HepG2 (cell line): ENCODE data around the gene GSK3A. TPM values are rescaled to one million over a fixed set of nuclear protein-coding genes. Genes with fewer than 3 reads are reported as not detected.
A peak's percentile ranks its signal among the peaks of the same experiment; 100 is the strongest.

Experiments
- AHR ChIP-seq: IDR thresholded peaks from 2 replicates; pipeline ENCODE4 v1.6.1; 2018; ENCODE audit warnings: missing genetic modification reagents, missing compliant biosample characterization
- BCL3 ChIP-seq: sonication (generic); formaldehyde crosslinking; IDR thresholded peaks from 2 replicates; pipeline ENCODE4 v1.5.1; 2020; ENCODE audit warnings: mild to moderate bottlenecking, missing genetic modification reagents, moderate library complexity
- CEBPZ ChIP-seq: IDR thresholded peaks from 2 replicates; pipeline ENCODE4 v1.6.1; 2012; ENCODE audit warnings: low read length, improper control_type of control experiment
- FOXM1 ChIP-seq: sonication (generic); formaldehyde crosslinking; IDR thresholded peaks from 2 replicates; pipeline ENCODE4 v1.5.0; 2020; ENCODE audit warnings: missing genetic modification reagents
- LCORL ChIP-seq, 2 experiments: fragments of 450-650 bp in 1 of 2; sonication (generic) in 1 of 2; formaldehyde crosslinking in 1 of 2; IDR thresholded peaks; 2 replicates each; pipeline versions ENCODE4 v1.5.0 to v1.6.1; 2017 to 2020; ENCODE audit warnings: antibody characterized with exemption in 1 of 2, missing genetic modification reagents in 1 of 2
- PCBP1 ChIP-seq: fragments of 200-400 bp; formaldehyde crosslinking; IDR thresholded peaks from 2 replicates; pipeline ENCODE4 v1.6.1; 2017; ENCODE audit warnings: mild to moderate bottlenecking, low read depth, low read length, borderline replicate concordance
- POGK ChIP-seq: sonication (generic); formaldehyde crosslinking; conservative IDR thresholded peaks from 2 replicates; pipeline ENCODE4 v1.8.0; 2022; ENCODE audit warnings: mild to moderate bottlenecking, moderate library complexity, missing genetic modification reagents
- RARA ChIP-seq: IDR thresholded peaks from 2 replicates; pipeline ENCODE4 v1.6.1; 2016; ENCODE audit warnings: missing genetic modification reagents, missing compliant biosample characterization
- UBTF ChIP-seq: sonication (generic); formaldehyde crosslinking; IDR thresholded peaks from 2 replicates; pipeline ENCODE4 v1.4.0; 2020; ENCODE audit warnings: mild to moderate bottlenecking, missing genetic modification reagents
- ZHX2 ChIP-seq, 2 experiments: sonication (generic) in 1 of 2; formaldehyde crosslinking in 1 of 2; IDR thresholded peaks; 2 replicates each; pipeline versions ENCODE4 v1.6.1 to v1.9.0; 2014 to 2022; ENCODE audit warnings: antibody characterized with exemption in 1 of 2, borderline replicate concordance in 1 of 2, inconsistent platforms in 1 of 2, low read depth in 1 of 2, missing genetic modification reagents in 1 of 2
- ZNF160 ChIP-seq: sonication (generic); formaldehyde crosslinking; IDR thresholded peaks from 2 replicates; pipeline ENCODE4 v1.8.0; 2022; ENCODE audit warnings: mild to moderate bottlenecking, inconsistent platforms, missing genetic modification reagents
- polyA plus RNA-seq, 8 experiments: library from polyadenylated mRNA; depleted of rRNA in 3 of 8; stranded (reverse) in 7 of 8; unstranded in 1 of 8; fragments of >200 nt; fragmentation: Illumina TruSeq in 4 of 8; extraction: Trizol in 4 of 8; gene quantifications; 2 replicates each; pipeline versions ENCODE4 v1.2.1 to v1.2.3, GENCODE V29; 2011 to 2016; ENCODE audit warnings: low read depth in 4 of 8, missing spikeins in 1 of 8, mixed read lengths in 1 of 8; ENCODE audit not compliant: insufficient read depth in 1 of 8
- total RNA-seq, 5 experiments: library from RNA; depleted of rRNA; stranded (reverse); fragments of >200 nt; fragmentation: Illumina TruSeq; extraction: Trizol; gene quantifications; 2 replicates each; pipeline ENCODE4 v1.2.3, GENCODE V29; 2016; ENCODE audit warnings: low read depth in 1 of 5

Gene GSK3A
- total and polyA plus RNA-seq, 2 of the 13 experiments (the other 11 are each of a cell fraction or from before 2014, with no cell fraction given), result 16.9 to 52.5 TPM

- TF ChIP-seq PCBP1 (peak; percentile 68; the same call in 1 of the 2 replicates), ZNF160 (no peak), RARA (CRISPR knock-in tag) (no peak), AHR (0 out of 2 replicates have a peak, but pooled peaks have one; percentile 19), UBTF (peak; percentile 68; the same call in 1 of the 2 replicates), CEBPZ (no peak), LCORL (IDR thresholded peaks at IDR 0.05) (no peak), LCORL (CRISPR knock-in tag; IDR thresholded peaks at IDR 0.05) (no peak), BCL3 (CRISPR knock-in tag) (0 out of 2 replicates have a peak, but pooled peaks have one; percentile 8), FOXM1 (no peak), ZHX2 (IDR thresholded peaks at IDR 0.05; ENCODE audit: low read depth) (no peak), ZHX2 (CRISPR knock-in tag; IDR thresholded peaks at IDR 0.05; ENCODE audit: borderline replicate concordance) (0 out of 2 replicates have a peak, but pooled peaks have one; percentile 34), POGK (CRISPR knock-in tag) (no peak)
These were observed 25.5 kb downstream of the GSK3A start (continued) for GRCh38 chr19:42216653-42217519.
